A673 (cell line): Measurements from ENCODE around the gene CRBN. TPM values are rescaled to one million over a fixed set of nuclear protein-coding genes. Genes with fewer than 3 reads are reported as not detected.

ENCODE experiments used
- BruUV-seq: library from RNA; stranded (reverse); fragments of 400-500 nt; replicated peaks from 2 replicates; lab custom pipeline; 2021; lab: Mats Ljungman, UMichigan
- CTCF ChIA-PET: fragments of 300-600 bp; sonication (Branson Sonifier 250); formaldehyde crosslinking; loops from one replicate; lab custom pipeline; 2022; ENCODE audit warnings: antibody characterized with exemption; lab: Charles Lee
- POLR2A ChIA-PET: fragments of 300-600 bp; sonication (Branson Sonifier 250); formaldehyde crosslinking; loops from one replicate; lab custom pipeline; 2022; ENCODE audit warnings: antibody characterized with exemption; ENCODE audit not compliant: low non-redundant PET; lab: Charles Lee
- DNase-seq: peaks from one replicate; pipeline ENCODE4 v3.0.0-alpha.2; 2015; ENCODE audit warnings: low spot score
- H3K27ac ChIP-seq: fragments of 200-600 bp; sonication (generic); 2 replicates; pipeline ENCODE4 v1.5.1; 2016; ENCODE audit warnings: mixed run types, low read depth, mild to moderate bottlenecking, mixed read lengths, antibody characterized with exemption, low read length; ENCODE audit not compliant: poor library complexity, severe bottlenecking
- H3K27me3 ChIP-seq: fragments of 200-600 bp; sonication (generic); replicated peaks from 2 replicates; pipeline ENCODE4 v1.6.1; 2017; ENCODE audit warnings: mixed run types, low read depth, mild to moderate bottlenecking, mixed read lengths, antibody characterized with exemption, low read length; ENCODE audit not compliant: insufficient read depth, poor library complexity
- H3K36me3 ChIP-seq: fragments of 200-600 bp; sonication (generic); 2 replicates; pipeline ENCODE4 v1.6.1; 2016; ENCODE audit warnings: mixed run types, mild to moderate bottlenecking, mixed read lengths, antibody characterized with exemption, low read length; ENCODE audit not compliant: insufficient read depth, poor library complexity, severe bottlenecking
- H3K4me1 ChIP-seq: fragments of 200-600 bp; sonication (generic); 2 replicates; pipeline ENCODE4 v1.6.1; 2017; ENCODE audit warnings: mixed run types, mild to moderate bottlenecking, mixed read lengths, antibody characterized with exemption, low read length; ENCODE audit not compliant: insufficient read depth, poor library complexity, severe bottlenecking
- H3K4me3 ChIP-seq: fragments of 200-600 bp; sonication (generic); 2 replicates; pipeline ENCODE4 v1.5.1; 2016; ENCODE audit warnings: low read depth, mixed run types, mild to moderate bottlenecking, mixed read lengths, low read length; ENCODE audit not compliant: poor library complexity, severe bottlenecking
- H3K9me3 ChIP-seq: fragments of 200-600 bp; sonication (generic); 2 replicates; pipeline ENCODE4 v1.6.1; 2016; ENCODE audit warnings: mixed run types, low read depth, mild to moderate bottlenecking, mixed read lengths, antibody characterized with exemption, low read length; ENCODE audit not compliant: poor library complexity, severe bottlenecking
- EZH2 ChIP-seq: fragments of 200-600 bp; sonication (generic); IDR thresholded peaks from 2 replicates; pipeline ENCODE4 v1.6.1; 2017; ENCODE audit warnings: borderline replicate concordance, low read depth, mild to moderate bottlenecking, mixed read lengths, antibody characterized with exemption, low read length; ENCODE audit not compliant: poor library complexity, severe bottlenecking
- intact Hi-C: fragments of 100-400 bp; cut with micrococcal nuclease; formaldehyde crosslinking; loops from one replicate; pipeline ENCODE4 v1.10.0; 2022; ENCODE audit not compliant: unreplicated experiment
- total RNA-seq: library from RNA; stranded (reverse); gene quantifications from 2 replicates; pipeline ENCODE4 v1.2.3, GENCODE V29; 2021
- TF ChIP-seq, protein P1 (sequence below): fragments of 300-800, 200-600 bp; sonication (generic); conservative IDR thresholded peaks from 2 replicates; pipeline ENCODE4 v1.5.1; 2017; ENCODE audit warnings: low read depth, mild to moderate bottlenecking, antibody characterized with exemption, low read length, moderate library complexity, mixed read lengths

Gene CRBN
- total RNA-seq, 1 experiment from 2014 or later = 41.6 TPM

DNA sequence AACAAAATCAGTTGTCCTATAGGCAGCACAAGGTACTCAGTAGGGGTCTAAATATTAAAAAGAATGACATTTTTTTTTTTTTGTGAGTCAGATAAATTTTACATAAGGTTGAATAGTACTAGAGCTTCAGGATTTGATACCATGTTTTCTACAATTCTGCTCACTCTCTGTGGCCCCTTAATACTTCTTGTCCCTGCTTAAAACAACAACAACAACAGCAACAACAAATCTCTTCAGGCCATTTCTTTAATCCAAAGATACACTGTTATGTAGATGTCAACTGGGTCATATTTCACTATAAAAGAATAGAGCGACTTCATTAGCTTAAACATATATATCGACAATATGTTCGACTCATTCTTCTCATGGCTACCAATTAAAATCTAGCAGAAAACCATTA is 72.3 kb downstream of the CRBN start:
- Histone ChIP-seq H3K4me3 (no peak overlapping the region), H3K9me3 (no peaks in the 10 kb centered on the region), H3K36me3 (no peaks in the 10 kb centered on the region), H3K27ac (no peak overlapping the region), H3K4me1 (peaks cover 6% of the 10 kb centered on the region), H3K27me3 (no peaks in the 10 kb centered on the region)
- CTCF ChIA-PET = no interaction called here
- TF ChIP-seq EZH2 = no peak
- TF ChIP-seq, protein P1, sequence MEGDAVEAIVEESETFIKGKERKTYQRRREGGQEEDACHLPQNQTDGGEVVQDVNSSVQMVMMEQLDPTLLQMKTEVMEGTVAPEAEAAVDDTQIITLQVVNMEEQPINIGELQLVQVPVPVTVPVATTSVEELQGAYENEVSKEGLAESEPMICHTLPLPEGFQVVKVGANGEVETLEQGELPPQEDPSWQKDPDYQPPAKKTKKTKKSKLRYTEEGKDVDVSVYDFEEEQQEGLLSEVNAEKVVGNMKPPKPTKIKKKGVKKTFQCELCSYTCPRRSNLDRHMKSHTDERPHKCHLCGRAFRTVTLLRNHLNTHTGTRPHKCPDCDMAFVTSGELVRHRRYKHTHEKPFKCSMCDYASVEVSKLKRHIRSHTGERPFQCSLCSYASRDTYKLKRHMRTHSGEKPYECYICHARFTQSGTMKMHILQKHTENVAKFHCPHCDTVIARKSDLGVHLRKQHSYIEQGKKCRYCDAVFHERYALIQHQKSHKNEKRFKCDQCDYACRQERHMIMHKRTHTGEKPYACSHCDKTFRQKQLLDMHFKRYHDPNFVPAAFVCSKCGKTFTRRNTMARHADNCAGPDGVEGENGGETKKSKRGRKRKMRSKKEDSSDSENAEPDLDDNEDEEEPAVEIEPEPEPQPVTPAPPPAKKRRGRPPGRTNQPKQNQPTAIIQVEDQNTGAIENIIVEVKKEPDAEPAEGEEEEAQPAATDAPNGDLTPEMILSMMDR = no peak
- BruUV-seq = no TSS peak
- DNase-seq = no peak
- POLR2A ChIA-PET = no interaction called here
- intact Hi-C loops = no loop called here

GRCh38 chr3:3105815-3106214 is 73.7 kb downstream of the CRBN start:
- intact Hi-C loops = no loop called here
- H3K36me3 ChIP-seq = no peaks in the 10 kb centered on the region
- H3K27me3 ChIP-seq = no peaks in the 10 kb centered on the region
- no peak overlapping the region for H3K4me3 ChIP-seq
- no peaks in the 10 kb centered on the region for H3K9me3 ChIP-seq
- H3K4me1 ChIP-seq = peaks cover 6% of the 10 kb centered on the region
- no peak for TF ChIP-seq EZH2
- CTCF ChIA-PET = no interaction called here
- POLR2A ChIA-PET = no interaction called here
- no peak overlapping the region for H3K27ac ChIP-seq
- no peak for DNase-seq
- BruUV-seq = no TSS peak

DNA sequence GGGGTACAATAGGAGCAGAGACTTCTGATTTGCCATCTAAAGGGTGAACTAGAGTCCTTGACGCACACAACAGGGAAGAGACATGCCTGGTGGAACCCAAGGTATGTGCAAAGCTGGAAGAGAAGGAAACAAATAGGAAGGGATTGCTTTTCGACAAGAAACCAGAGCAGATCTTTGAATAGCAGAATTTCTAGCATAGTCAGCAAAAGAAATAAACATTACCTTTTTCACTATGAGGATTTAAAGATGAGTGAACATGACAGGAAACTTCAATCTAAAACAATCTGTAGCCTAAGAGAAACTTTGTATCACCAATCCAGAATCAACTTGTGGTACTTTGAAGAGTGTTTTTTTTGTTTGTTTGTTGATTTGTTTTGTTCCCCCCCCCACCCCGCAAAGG is 74.2 kb downstream of the CRBN start:
- BruUV-seq = no TSS peak
- no peak for DNase-seq
- no peaks in the 10 kb centered on the region for H3K27me3 ChIP-seq
- H3K36me3 ChIP-seq = no peaks in the 10 kb centered on the region
- H3K4me1 ChIP-seq = peaks cover 6% of the 10 kb centered on the region
- H3K9me3 ChIP-seq = no peaks in the 10 kb centered on the region
- no peak overlapping the region for H3K4me3 ChIP-seq
- H3K27ac ChIP-seq = no peak overlapping the region
- CTCF ChIA-PET = no interaction called here
- TF ChIP-seq, protein P1 = no peak
- TF ChIP-seq EZH2 = no peak
- POLR2A ChIA-PET = no interaction called here
- intact Hi-C loops = no loop called here

DNA sequence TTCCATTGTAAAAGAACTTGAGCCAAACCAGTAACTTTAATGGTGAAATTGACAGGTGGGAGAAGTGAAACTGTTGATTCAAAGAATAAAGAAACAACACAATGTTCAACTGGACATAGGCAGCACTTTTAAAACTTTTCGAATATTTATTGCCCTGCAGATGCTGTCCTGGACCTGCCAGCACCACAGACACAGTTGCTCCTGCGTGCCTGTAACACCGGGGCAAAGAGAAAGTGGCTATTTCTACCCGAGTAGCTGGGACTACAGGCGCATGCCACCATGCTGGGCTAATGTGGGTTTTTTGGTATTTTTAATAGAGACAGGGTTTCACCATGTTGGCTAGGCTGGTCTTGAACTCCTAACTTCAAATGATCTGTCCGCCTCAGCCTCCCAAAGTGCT is 76.7 kb downstream of the CRBN start:
- Histone ChIP-seq H3K4me1 (peaks cover 6% of the 10 kb centered on the region), H3K4me3 (no peak overlapping the region), H3K27ac (no peak overlapping the region), H3K9me3 (no peaks in the 10 kb centered on the region), H3K27me3 (no peaks in the 10 kb centered on the region), H3K36me3 (no peaks in the 10 kb centered on the region)
- POLR2A ChIA-PET = no interaction called here
- DNase-seq = no peak
- intact Hi-C loops = no loop called here
- CTCF ChIA-PET = no interaction called here
- BruUV-seq = no TSS peak
- TF ChIP-seq, protein P1 = no peak
- TF ChIP-seq EZH2 = no peak
